ENCODE data around the gene HOXB3. TPM values are rescaled to one million over a fixed set of nuclear protein-coding genes. Genes with fewer than 3 reads are reported as not detected.

Gene HOXB3
- polyA plus RNA-seq, 1 donor from 2014 or later, result not detected

DNA sequence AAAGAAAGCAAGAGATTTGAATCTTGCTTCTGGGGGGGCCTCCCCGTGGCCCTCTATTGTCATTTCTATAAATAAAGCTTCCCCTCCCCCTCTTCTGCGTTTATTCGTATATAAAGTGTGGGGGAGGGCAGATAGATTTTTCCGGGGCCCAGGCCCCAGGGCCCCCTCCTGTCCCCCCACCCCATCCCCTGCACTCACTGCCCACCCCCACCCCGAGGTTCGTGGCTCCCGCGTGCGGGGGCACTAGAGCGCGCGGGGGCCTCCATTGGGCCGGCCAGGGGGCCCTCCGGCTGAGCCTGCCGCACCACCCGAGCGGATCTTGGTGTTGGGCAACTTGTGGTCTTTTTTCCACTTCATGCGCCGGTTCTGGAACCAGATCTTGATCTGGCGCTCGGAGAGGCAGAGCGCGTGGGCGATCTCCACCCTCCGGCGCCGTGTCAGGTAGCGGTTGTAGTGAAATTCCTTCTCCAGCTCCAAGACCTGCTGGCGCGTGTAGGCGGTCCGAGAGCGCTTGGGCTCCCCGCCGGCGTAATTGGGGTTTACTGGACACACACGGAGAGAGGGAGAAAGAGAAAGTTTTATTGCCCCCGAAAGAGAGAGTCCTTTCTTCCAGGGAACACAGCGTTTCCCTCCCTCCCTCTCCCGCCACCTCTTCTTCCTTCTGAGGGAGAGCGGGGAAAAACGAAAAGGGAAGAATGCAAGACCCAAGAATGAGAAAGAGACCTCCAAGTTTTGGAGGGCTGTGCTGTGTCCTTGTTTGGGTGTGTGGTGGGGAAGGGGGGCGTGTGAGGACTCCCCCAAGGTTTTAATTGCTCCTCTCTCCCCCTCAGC, 13.3 kb downstream of the HOXB3 start:
- no peaks in the 10 kb centered on the region for H3K9me2 ChIP-seq (ENCODE audit: insufficient read depth, low read length)
- H3K27me3 ChIP-seq (ENCODE audit: insufficient read depth, low read depth, low read length), result peaks cover 98% of the 10 kb centered on the region
- peak; percentile 48 for TF ChIP-seq EZH2 (IDR thresholded peaks at IDR 0.05; ENCODE audit: borderline replicate concordance, insufficient read depth, low read length, poor library complexity, severe bottlenecking)
- TF ChIP-seq POLR2AphosphoS5 (IDR thresholded peaks at IDR 0.05), result peak; percentile 14
- TF ChIP-seq, protein P1, sequence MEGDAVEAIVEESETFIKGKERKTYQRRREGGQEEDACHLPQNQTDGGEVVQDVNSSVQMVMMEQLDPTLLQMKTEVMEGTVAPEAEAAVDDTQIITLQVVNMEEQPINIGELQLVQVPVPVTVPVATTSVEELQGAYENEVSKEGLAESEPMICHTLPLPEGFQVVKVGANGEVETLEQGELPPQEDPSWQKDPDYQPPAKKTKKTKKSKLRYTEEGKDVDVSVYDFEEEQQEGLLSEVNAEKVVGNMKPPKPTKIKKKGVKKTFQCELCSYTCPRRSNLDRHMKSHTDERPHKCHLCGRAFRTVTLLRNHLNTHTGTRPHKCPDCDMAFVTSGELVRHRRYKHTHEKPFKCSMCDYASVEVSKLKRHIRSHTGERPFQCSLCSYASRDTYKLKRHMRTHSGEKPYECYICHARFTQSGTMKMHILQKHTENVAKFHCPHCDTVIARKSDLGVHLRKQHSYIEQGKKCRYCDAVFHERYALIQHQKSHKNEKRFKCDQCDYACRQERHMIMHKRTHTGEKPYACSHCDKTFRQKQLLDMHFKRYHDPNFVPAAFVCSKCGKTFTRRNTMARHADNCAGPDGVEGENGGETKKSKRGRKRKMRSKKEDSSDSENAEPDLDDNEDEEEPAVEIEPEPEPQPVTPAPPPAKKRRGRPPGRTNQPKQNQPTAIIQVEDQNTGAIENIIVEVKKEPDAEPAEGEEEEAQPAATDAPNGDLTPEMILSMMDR (IDR thresholded peaks at IDR 0.05; ENCODE audit: poor library complexity, severe bottlenecking), result no peak
- H3F3A ChIP-seq (ENCODE audit: insufficient read depth, low read length, poor library complexity, severe bottlenecking), result no peaks in the 10 kb centered on the region
- H4K20me1 ChIP-seq (ENCODE audit: insufficient read depth), result no peaks in the 10 kb centered on the region
- no peaks in the 10 kb centered on the region for H3K9me3 ChIP-seq (ENCODE audit: low read length)
- H2AFZ ChIP-seq (ENCODE audit: low read depth, low read length), result no peak overlapping the region
- H3K36me3 ChIP-seq (ENCODE audit: insufficient read depth, low read length), result no peaks in the 10 kb centered on the region
- H3K4me2 ChIP-seq (ENCODE audit: low read length), result no peak overlapping the region
- no peak overlapping the region for H3K4me3 ChIP-seq (ENCODE audit: low read length)
- no peaks in the 10 kb centered on the region for H3K79me2 ChIP-seq (replicated peaks; ENCODE audit: insufficient read depth, low read length)
- no peak overlapping the region for H3K9ac ChIP-seq (ENCODE audit: low read length)
- no peak overlapping the region for H3K27ac ChIP-seq (ENCODE audit: low read length)

DNA sequence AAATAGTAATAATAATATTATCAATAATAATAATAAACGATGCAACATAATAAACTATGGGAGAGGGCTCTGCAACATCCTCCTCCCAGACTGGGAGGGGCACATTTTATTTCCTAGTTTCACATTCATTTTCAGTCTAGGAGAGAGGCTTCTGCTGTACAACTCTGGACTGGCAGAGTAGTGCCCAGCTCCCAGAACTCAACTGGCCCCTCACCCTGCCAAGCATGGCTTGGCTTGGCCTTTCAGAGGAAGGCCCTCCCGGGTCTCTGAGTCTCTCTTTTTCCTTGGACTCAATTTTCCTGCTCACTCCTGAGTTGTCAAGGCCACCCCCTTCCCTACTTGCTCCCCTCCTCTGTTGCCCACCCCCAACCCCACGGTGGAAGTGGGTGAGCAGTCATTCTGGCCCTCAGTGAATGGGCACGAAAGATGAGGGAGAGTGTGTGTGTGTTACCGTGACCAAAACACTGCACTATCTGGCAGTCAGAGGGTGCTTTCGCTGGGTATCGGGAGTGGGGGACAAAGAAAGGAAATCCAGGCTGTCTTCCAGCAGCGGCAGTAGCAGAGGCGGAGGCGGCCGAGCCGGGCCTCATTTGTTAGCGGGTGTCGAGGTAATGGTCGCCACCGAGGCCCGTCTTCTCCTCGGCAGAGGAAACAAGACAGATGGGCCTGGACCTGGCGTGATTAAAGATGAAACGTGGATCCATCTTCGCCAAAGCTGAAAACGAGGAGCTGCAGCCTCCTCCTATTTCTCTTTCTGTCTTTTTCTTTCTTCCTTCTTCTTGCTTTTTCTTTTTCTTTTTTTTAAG, 14.2 kb downstream of the HOXB3 start:
- Histone ChIP-seq H3K9ac (ENCODE audit: low read length) (no peak overlapping the region), H3K4me3 (ENCODE audit: low read length) (no peak overlapping the region), H4K20me1 (ENCODE audit: insufficient read depth) (no peaks in the 10 kb centered on the region), H3K4me2 (ENCODE audit: low read length) (no peak overlapping the region), H3F3A (ENCODE audit: insufficient read depth, low read length, poor library complexity, severe bottlenecking) (no peaks in the 10 kb centered on the region), H2AFZ (ENCODE audit: low read depth, low read length) (no peak overlapping the region), H3K9me2 (ENCODE audit: insufficient read depth, low read length) (no peaks in the 10 kb centered on the region), H3K9me3 (ENCODE audit: low read length) (no peaks in the 10 kb centered on the region), H3K27ac (ENCODE audit: low read length) (no peak overlapping the region), H3K36me3 (ENCODE audit: insufficient read depth, low read length) (no peaks in the 10 kb centered on the region), H3K79me2 (replicated peaks; ENCODE audit: insufficient read depth, low read length) (no peaks in the 10 kb centered on the region), H3K27me3 (ENCODE audit: insufficient read depth, low read depth, low read length) (peaks cover 98% of the 10 kb centered on the region)
- TF ChIP-seq EP300 (conservative IDR thresholded peaks at IDR 0.05; ENCODE audit: poor library complexity, severe bottlenecking), result no peak
- no peak for TF ChIP-seq SMC3 (conservative IDR thresholded peaks at IDR 0.05; ENCODE audit: poor library complexity)
- TF ChIP-seq, protein P1 (IDR thresholded peaks at IDR 0.05; ENCODE audit: poor library complexity, severe bottlenecking), result no peak
- TF ChIP-seq RAD21 (conservative IDR thresholded peaks at IDR 0.05), result no peak
- TF ChIP-seq POLR2AphosphoS5 (IDR thresholded peaks at IDR 0.05), result no peak
- no peak for TF ChIP-seq MXI1 (conservative IDR thresholded peaks at IDR 0.05; ENCODE audit: poor library complexity, severe bottlenecking)
- TF ChIP-seq EZH2 (IDR thresholded peaks at IDR 0.05; ENCODE audit: borderline replicate concordance, insufficient read depth, low read length, poor library complexity, severe bottlenecking), result no peak
- TF ChIP-seq TAF1 (IDR thresholded peaks at IDR 0.05; ENCODE audit: low read depth), result no peak
- TF ChIP-seq, protein P2, sequence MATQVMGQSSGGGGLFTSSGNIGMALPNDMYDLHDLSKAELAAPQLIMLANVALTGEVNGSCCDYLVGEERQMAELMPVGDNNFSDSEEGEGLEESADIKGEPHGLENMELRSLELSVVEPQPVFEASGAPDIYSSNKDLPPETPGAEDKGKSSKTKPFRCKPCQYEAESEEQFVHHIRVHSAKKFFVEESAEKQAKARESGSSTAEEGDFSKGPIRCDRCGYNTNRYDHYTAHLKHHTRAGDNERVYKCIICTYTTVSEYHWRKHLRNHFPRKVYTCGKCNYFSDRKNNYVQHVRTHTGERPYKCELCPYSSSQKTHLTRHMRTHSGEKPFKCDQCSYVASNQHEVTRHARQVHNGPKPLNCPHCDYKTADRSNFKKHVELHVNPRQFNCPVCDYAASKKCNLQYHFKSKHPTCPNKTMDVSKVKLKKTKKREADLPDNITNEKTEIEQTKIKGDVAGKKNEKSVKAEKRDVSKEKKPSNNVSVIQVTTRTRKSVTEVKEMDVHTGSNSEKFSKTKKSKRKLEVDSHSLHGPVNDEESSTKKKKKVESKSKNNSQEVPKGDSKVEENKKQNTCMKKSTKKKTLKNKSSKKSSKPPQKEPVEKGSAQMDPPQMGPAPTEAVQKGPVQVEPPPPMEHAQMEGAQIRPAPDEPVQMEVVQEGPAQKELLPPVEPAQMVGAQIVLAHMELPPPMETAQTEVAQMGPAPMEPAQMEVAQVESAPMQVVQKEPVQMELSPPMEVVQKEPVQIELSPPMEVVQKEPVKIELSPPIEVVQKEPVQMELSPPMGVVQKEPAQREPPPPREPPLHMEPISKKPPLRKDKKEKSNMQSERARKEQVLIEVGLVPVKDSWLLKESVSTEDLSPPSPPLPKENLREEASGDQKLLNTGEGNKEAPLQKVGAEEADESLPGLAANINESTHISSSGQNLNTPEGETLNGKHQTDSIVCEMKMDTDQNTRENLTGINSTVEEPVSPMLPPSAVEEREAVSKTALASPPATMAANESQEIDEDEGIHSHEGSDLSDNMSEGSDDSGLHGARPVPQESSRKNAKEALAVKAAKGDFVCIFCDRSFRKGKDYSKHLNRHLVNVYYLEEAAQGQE (IDR thresholded peaks at IDR 0.05; ENCODE audit: borderline replicate concordance), result no peak

All from neural cell (in vitro differentiated cells).